IMR-90 (cell line): ENCODE measurements around the gene TMEM101.

Experiments used
- CTCF ChIP-seq: conservative IDR thresholded peaks from 2 replicates; pipeline ENCODE4 v1.5.1; 2012; ENCODE audit warnings: mild to moderate bottlenecking, low read depth, low read length, improper control_type of control experiment
- FOS ChIP-seq: fragments of 150-350 bp; IDR thresholded peaks from 2 replicates; pipeline ENCODE4 v1.6.1; 2016; ENCODE audit warnings: low read depth, low read length
- MXI1 ChIP-seq: IDR thresholded peaks from 2 replicates; pipeline ENCODE4 v1.6.1; 2012; ENCODE audit warnings: low read depth, mild to moderate bottlenecking, low read length, moderate library complexity, borderline replicate concordance
- RAD21 ChIP-seq: IDR thresholded peaks from 2 replicates; pipeline ENCODE4 v1.6.1; 2012; ENCODE audit warnings: low read length, improper control_type of control experiment

- TF ChIP-seq MXI1 (no peak), FOS (no peak), CTCF (no peak), RAD21 (no peak)
Observed at GRCh38 chr17:44010966-44011647, 3.7 kb downstream of the TMEM101 start.
